ENCODE results near the gene NRIP3.
"Not testable (repeated sequence)": the region's sequence is repeated elsewhere in the genome, so short reads cannot be mapped to it uniquely, and the experiment has no call there.

The NRIP3 gene

GRCh38 chr11:8964324-8965320 is 39.2 kb downstream of the NRIP3 start, which contains the start of gene TMEM9B:
Gene TMEM9B, minus strand, starts transcription at chr11:8964442. Its CDS starts 129 bp downstream, at chr11:8964313.
- peak; percentile 92 for DNase-seq

- DNase-seq: peak; percentile 83
These were observed 40.1 kb downstream of the NRIP3 start for GRCh38 chr11:8963569-8964323.

GRCh38 chr11:8962841-8963240 is 41.0 kb downstream of the NRIP3 start:
- no peak for DNase-seq

GRCh38 chr11:8961401-8961800 is 42.4 kb downstream of the NRIP3 start:
- no peak for DNase-seq

DNA sequence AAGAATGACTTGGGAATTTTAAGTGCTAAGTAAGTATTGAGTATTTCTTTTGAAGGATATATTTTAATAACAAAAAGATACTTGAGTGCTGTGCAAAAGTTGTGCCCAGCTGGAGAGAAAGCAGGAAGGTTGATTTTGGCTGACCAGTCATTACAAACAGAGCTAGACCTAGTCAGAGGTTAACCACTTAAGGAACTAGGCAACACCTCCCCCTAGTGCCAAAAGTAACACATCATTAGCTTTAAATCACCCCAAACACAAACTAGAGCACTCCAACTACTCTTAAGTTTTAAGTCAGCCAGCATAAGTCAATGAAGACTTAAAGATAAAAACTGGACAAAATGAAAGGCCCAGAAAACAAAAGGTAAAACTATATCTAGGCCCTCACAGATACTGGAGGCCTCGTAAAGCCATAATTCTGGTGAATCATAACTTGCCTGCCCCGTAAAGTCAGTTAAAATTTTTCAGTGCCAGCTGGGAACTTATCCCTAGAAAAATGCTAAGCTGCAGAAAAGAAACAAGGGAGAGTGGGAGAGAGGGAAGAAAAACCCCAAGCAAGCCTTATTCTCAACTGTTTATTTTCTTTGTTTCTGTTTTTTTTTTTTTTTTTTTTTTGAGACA is 44.1 kb downstream of the NRIP3 start:
- no peak for DNase-seq

DNA sequence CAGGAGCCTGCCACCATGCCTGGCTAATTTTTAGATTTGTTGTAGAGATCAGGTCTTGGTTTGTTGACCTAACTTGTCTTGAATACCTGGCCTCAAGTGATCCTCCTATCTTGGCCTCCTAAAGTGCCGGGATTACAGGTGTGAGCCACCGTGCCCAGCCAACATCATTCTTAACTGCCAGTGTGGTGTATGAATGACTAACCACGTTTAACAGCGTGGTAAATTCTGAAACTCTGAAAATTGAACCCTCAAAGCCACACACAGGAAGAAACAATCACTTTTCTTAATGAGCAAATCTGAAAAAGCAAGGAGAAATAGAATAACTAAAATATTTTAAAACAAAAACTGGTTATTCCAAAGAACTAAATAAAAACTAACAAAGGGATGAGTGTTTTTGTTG is 46.9 kb downstream of the NRIP3 start:
- no peak for DNase-seq

DNA sequence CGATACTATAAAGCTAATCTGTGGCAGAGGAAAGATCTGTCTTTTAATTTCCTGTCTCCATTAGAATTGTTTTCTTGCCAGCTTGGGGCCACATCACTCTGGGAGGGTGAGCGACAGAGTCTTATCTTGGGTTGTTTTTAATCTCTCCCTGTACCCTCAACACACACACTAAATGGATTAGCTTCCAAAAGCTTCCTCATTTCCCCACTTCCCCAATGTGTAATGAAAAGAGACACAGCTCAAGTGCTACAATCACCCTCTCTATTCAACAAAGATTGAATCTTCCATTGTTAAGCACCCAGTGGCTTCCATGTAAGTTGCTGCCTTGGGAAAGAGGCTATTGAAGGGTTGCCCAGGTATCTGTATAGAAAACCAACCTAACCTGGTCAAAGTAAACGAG is 54.9 kb downstream of the NRIP3 start:
- DNase-seq: no peak

DNA sequence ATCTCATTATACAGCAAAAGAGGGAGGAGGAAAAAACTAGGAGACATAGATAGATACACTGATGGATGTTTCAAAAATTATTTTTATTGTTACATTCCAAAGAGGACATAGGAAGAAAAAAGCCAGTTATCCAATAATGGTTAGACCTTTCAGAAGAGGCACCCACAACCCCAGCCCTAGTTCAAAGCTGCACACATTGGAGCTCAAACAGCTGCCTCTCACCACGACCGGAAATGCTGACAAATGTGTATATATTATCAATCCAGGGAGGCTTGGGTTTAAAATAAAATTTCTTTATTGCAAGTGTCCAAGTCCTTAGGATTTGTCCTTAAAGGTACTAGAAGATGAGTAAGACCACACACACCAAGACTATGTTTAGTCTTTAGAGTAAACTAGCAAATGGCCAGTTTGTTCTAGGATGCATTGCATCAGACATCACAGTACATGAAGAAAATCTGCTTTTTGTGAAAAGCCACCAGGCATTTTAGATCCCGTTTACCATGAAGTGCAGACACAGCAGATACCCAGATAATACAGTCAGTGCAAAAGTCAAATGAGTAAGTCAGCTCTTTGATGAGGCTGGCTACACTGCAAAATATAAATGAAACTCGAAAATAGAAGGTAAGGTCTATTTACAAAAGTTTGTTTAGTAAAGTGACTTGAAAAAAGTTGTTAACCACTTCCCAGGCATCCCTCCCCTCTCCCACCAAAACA is 56.4 kb downstream of the NRIP3 start:
- no peak for DNase-seq

DNA sequence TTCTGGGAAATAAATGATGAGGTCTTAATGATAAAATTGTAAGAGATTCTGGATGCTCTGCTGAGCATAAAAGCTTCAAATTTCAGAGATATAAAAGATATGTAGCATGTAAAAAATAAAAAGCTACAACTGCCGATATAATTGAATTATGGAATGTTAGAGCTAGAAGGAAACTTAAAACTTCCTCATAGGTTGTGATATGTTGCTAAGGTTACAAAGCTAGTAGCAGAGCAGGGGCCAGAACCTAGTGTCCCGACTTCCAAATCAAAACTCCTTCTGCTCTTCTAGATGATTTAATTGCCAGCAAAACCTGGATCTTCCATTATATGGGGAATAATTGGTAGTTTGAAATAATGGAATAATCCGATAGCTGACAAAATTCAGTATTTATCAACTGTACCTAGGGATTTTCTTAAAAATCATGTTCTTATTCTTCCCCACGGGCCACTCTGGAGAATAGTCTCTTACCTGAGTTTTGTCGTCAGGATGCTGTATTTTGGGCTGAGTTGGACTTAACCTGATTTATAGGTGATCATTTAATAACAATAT is 61.2 kb downstream of the NRIP3 start, which contains the start of gene ASCL3:
Gene ASCL3, minus strand, starts transcription at position 499 of the 549 bp plus-strand sequence. CDS start 4,855 bp downstream, outside the sequence.
- DNase-seq: no peak

DNA sequence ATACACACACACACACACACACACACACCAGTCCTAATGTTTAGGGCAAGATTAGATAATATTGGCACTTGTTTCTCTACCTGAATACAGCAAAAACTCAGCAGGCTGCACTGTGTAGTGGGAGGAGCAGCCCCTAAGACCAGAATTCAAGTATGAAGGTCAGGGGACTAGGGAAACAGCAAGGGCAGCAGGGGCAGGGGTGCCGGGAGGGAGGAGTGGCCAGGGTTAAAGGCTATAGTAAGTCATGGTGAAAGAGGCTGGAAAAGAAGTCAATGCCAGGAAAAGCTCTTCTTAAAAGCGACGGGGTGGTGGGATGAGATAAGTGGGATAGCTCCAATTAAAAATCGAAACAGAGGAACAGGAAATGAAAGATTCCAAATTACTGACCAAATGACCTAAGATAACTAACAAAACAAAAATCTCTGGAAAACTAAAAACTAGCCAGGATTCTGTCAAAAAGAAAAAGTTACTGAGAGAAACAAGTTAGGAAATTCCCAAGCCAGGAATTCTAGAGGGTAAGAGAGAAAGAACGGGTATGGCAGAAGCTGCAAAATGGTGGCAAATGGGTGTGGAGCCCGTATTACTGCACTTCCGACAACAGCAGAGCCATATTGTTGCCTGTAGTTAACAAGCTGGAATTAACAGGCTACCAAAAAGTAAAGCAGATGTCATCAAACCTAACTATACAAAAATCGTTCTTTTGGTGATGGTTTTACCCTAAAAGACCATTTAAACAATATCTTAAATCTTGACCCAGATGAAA is 62.3 kb downstream of the NRIP3 start:
- no peak for DNase-seq

- DNase-seq: no peak
These were observed 66.1 kb downstream of the NRIP3 start for GRCh38 chr11:8937659-8938058.

DNA sequence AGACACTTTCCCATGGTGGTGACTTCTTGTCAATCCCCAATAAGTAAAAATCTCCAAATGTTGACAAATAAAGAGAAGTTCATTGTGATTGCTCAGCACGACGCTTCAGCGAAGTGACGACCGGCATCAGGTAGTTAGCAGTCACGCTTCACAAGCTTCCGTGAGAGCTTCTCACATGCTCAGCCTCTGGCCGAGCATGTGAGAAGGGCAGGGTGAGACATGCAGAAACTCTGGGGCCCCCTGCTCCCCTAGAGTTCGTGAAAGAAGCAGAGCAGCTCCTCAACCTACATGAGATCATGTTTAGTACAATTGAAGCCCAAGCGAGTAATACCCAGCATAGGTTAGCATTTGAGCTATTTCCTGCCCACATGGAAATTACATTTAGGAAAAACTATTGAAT is 66.6 kb downstream of the NRIP3 start:
- DNase-seq: no peak

DNA sequence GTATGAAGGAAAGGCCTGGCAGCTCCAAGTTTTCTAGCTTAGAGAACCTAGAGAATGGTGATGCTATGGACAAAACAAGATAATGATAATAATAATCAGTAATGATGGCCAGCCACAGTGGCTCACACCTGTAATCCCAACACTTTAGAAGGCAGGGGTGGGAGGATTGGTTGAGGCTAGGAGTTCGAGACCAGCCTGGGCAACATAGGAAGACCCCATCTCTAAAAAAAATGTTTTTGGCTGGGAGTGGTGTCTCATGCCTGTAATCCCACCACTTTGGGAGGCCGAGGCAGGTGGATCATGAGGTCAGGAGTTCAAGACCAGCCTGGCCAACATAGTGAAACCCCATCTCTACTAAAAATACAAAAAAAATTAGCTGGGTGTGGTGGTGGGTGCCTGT is 68.0 kb downstream of the NRIP3 start:
- DNase-seq: not testable (repeated sequence)

GRCh38 chr11:8934742-8935488 is 68.9 kb downstream of the NRIP3 start:
- no peak for DNase-seq

- DNase-seq: no peak
These were observed 69.9 kb downstream of the NRIP3 start for GRCh38 chr11:8933931-8934330.

- DNase-seq: no peak
These were observed 71.1 kb downstream of the NRIP3 start, which contains the start of gene C11orf16 for GRCh38 chr11:8932564-8933180. Gene C11orf16, minus strand, starts transcription at chr11:8932947. Its CDS starts 639 bp downstream, at chr11:8932308.
